Fibroblast of lung (primary cell): ENCODE results near the gene UBE2E2.

Experiments used
- CTCF ChIP-seq, 2 donors: IDR thresholded peaks in 1 of 2; conservative IDR thresholded peaks in 1 of 2; 1 replicate in 1 of 2; 2 replicates in 1 of 2; pipeline ENCODE4 v1.5.1; 2011 to 2012; ENCODE audit warnings: low read length in 2 of 2, control low read depth in 1 of 2, inconsistent platforms in 1 of 2, low read depth in 1 of 2, mild to moderate bottlenecking in 1 of 2
- EZH2 ChIP-seq: IDR thresholded peaks from 2 replicates; pipeline ENCODE4 v1.5.1; 2012; ENCODE audit warnings: low read length, control low read depth, mild to moderate bottlenecking; ENCODE audit errors: missing control alignments

- no peak for TF ChIP-seq CTCF (conservative IDR thresholded peaks at IDR 0.05 in 1 of 2, IDR thresholded peaks at IDR 0.05 in 1 of 2; ENCODE audit: low read depth in 1 of 2, low read length in 2 of 2)
- TF ChIP-seq EZH2: no peak
Observed at GRCh38 chr3:23203708-23204330, 692 bp downstream of the UBE2E2 start.
